HEK293T (cell line): ENCODE measurements around the gene GBP7.
"Not testable (repeated sequence)": the region's sequence is repeated elsewhere in the genome, so short reads cannot be mapped to it uniquely, and the experiment has no call there.

Experiments
- CTCF ChIA-PET: fragments of 350-600 bp; formaldehyde crosslinking; extraction: SDS; loops from one replicate; lab custom pipeline; 2021; ENCODE audit warnings: antibody characterized with exemption, inconsistent platforms; lab: Yijun Ruan, JAX
- POLR2A ChIA-PET: fragments of 350-600 bp; formaldehyde crosslinking; extraction: SDS; loops from one replicate; lab custom pipeline; 2020; ENCODE audit warnings: antibody characterized with exemption, inconsistent platforms; lab: Yijun Ruan, JAX
- DNase-seq: peaks from one replicate; pipeline ENCODE4 v3.0.0; 2012; ENCODE audit warnings: mixed read lengths; ENCODE audit errors: extremely low spot score
- ARNT ChIP-seq: fragments of 450-650 bp; IDR thresholded peaks from 2 replicates; pipeline ENCODE4 v1.6.1; 2017; ENCODE audit warnings: mild to moderate bottlenecking
- BHLHE40 ChIP-seq: fragments of 450-650 bp; IDR thresholded peaks from 2 replicates; pipeline ENCODE4 v1.6.1; 2016; ENCODE audit warnings: mild to moderate bottlenecking, moderate library complexity, borderline replicate concordance
- CTBP1 ChIP-seq: fragments of 450-650 bp; IDR thresholded peaks from 2 replicates; pipeline ENCODE4 v1.6.1; 2016; ENCODE audit warnings: borderline replicate concordance
- ELF4 ChIP-seq: fragments of 450-650 bp; IDR thresholded peaks from 2 replicates; pipeline ENCODE4 v1.6.1; 2017; ENCODE audit warnings: antibody characterized with exemption
- FOXA1 ChIP-seq: fragments of 450-650 bp; IDR thresholded peaks from 2 replicates; pipeline ENCODE4 v1.6.1; 2016; ENCODE audit warnings: mild to moderate bottlenecking
- FOXK2 ChIP-seq: fragments of 450-650 bp; IDR thresholded peaks from 2 replicates; pipeline ENCODE4 v1.6.1; 2016; ENCODE audit warnings: mild to moderate bottlenecking
- FOXM1 ChIP-seq: fragments of 450-650 bp; IDR thresholded peaks from 2 replicates; pipeline ENCODE4 v1.6.1; 2017; ENCODE audit warnings: mild to moderate bottlenecking, borderline replicate concordance
- HDGF ChIP-seq: fragments of 450-650 bp; IDR thresholded peaks from 2 replicates; pipeline ENCODE4 v1.6.1; 2017; ENCODE audit warnings: antibody characterized with exemption, borderline replicate concordance
- L3MBTL2 ChIP-seq: fragments of 450-650 bp; conservative IDR thresholded peaks from 2 replicates; pipeline ENCODE4 v1.6.1; 2016; ENCODE audit warnings: mild to moderate bottlenecking
- LEF1 ChIP-seq: fragments of 450-650 bp; IDR thresholded peaks from 2 replicates; pipeline ENCODE4 v1.6.1; 2017; ENCODE audit warnings: mild to moderate bottlenecking, borderline replicate concordance
- NFRKB ChIP-seq: fragments of 450-650 bp; IDR thresholded peaks from 2 replicates; pipeline ENCODE4 v1.6.1; 2016; ENCODE audit warnings: mild to moderate bottlenecking, moderate library complexity
- SP1 ChIP-seq: fragments of 450-650 bp; IDR thresholded peaks from 2 replicates; pipeline ENCODE4 v1.6.1; 2017
- SUZ12 ChIP-seq: fragments of 450-650 bp; IDR thresholded peaks from 2 replicates; pipeline ENCODE4 v1.6.1; 2016; ENCODE audit warnings: mild to moderate bottlenecking
- TARDBP ChIP-seq: fragments of 450-650 bp; IDR thresholded peaks from 2 replicates; pipeline ENCODE4 v1.6.1; 2016
- ZNF384 ChIP-seq: fragments of 450-650 bp; IDR thresholded peaks from 2 replicates; pipeline ENCODE4 v1.6.1; 2016
- TF ChIP-seq, protein P1 (sequence below): fragments of 450-650 bp; IDR thresholded peaks from 2 replicates; pipeline ENCODE4 v1.6.1; 2016

Gene GBP7

DNA sequence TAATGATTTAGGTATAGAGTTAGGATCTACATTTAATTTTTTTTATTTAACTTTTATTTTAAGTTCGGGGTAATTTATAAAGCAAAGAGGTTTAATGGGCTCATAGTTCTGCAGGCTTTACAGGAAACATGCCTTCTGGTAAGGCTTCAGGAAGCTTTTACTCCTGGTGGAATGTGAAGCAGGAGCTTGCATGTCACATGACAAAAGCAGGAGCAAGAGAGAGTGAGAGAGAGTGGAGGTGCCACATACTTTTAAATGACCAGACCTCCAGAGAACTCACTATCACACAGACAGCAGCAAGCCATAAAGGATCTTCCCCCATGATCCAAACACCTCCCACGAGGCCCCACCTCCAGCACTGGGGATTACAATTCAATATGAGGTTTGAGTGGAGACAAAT, 32.3 kb downstream of the GBP7 start:
- ChIA-PET POLR2A (no interaction called here), CTCF (interaction anchor here (0.7 kb wide), 1 partner anchor 267 kb away, joined by 3 read pairs; no protein-coding TSS in a partner anchor)
- TF ChIP-seq SUZ12, result no peak
- TF ChIP-seq, protein P1, sequence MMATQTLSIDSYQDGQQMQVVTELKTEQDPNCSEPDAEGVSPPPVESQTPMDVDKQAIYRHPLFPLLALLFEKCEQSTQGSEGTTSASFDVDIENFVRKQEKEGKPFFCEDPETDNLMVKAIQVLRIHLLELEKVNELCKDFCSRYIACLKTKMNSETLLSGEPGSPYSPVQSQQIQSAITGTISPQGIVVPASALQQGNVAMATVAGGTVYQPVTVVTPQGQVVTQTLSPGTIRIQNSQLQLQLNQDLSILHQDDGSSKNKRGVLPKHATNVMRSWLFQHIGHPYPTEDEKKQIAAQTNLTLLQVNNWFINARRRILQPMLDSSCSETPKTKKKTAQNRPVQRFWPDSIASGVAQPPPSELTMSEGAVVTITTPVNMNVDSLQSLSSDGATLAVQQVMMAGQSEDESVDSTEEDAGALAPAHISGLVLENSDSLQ, result no peak
- no peak for TF ChIP-seq HDGF
- TF ChIP-seq ZNF384, result no peak
- no peak for TF ChIP-seq FOXA1
- TF ChIP-seq FOXM1, result no peak
- no peak for TF ChIP-seq NFRKB
- no peak for TF ChIP-seq ARNT
- TF ChIP-seq SP1, result no peak
- TF ChIP-seq BHLHE40, result no peak
- no peak for TF ChIP-seq TARDBP
- TF ChIP-seq CTBP1, result no peak
- TF ChIP-seq FOXK2, result no peak
- no peak for TF ChIP-seq LEF1
- TF ChIP-seq L3MBTL2, result no peak
- TF ChIP-seq ELF4, result no peak
- DNase-seq, result no peak

GRCh38 chr1:89142160-89142559, 33.6 kb downstream of the GBP7 start:
- CTCF ChIA-PET, result no interaction called here
- no peak for DNase-seq
- no peak for TF ChIP-seq FOXA1
- TF ChIP-seq NFRKB, result no peak
- no peak for TF ChIP-seq ZNF384
- TF ChIP-seq TARDBP, result no peak
- TF ChIP-seq CTBP1, result no peak
- TF ChIP-seq, protein P1, result no peak
- no peak for TF ChIP-seq ELF4
- no peak for TF ChIP-seq SP1
- no peak for TF ChIP-seq HDGF
- no peak for TF ChIP-seq SUZ12
- no peak for TF ChIP-seq FOXK2
- no peak for TF ChIP-seq BHLHE40
- TF ChIP-seq L3MBTL2, result no peak
- POLR2A ChIA-PET, result no interaction called here

DNA sequence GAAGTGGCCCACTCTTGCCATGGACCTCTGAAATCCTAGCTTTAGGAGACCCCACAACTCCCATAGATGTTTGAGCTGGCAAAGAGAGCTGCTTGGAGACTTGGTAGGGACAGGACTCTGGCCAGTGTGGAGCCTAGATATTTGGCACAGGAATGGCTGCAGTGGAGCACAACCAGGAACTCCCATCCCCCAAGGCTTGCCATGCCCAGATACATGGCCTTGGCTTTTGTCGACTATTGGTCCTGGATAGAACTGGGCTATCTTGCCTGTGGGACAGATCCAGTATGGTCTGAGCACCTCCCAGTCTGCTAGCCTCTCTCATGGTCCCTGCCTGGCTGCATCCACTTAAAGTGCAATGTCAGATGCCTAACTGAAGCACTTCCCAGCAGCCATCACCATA, 42.1 kb downstream of the GBP7 start:
- DNase-seq, result no peak
- ChIA-PET POLR2A (no interaction called here), CTCF (no interaction called here)
- TF ChIP-seq LEF1, result no peak
- no peak for TF ChIP-seq CTBP1
- no peak for TF ChIP-seq BHLHE40
- TF ChIP-seq, protein P1, result no peak
- no peak for TF ChIP-seq FOXK2
- no peak for TF ChIP-seq ARNT
- TF ChIP-seq SUZ12, result no peak
- TF ChIP-seq ELF4, result no peak
- no peak for TF ChIP-seq FOXM1
- no peak for TF ChIP-seq ZNF384
- TF ChIP-seq TARDBP, result no peak
- TF ChIP-seq NFRKB, result no peak
- TF ChIP-seq FOXA1, result no peak
- TF ChIP-seq L3MBTL2, result no peak
- TF ChIP-seq HDGF, result no peak
- no peak for TF ChIP-seq SP1

- TF ChIP-seq ELF4 (no peak), SUZ12 (no peak), BHLHE40 (no peak), L3MBTL2 (no peak), FOXM1 (no peak), NFRKB (no peak), ZNF384 (no peak), CTBP1 (no peak), FOXK2 (no peak), HDGF (no peak), TARDBP (no peak), SP1 (no peak), LEF1 (no peak), ARNT (no peak), FOXA1 (no peak)
- TF ChIP-seq, protein P1, result no peak
- CTCF ChIA-PET, result no interaction called here
- POLR2A ChIA-PET, result no interaction called here
- DNase-seq, result no peak
Observed at GRCh38 chr1:89130716-89131115, 45.1 kb downstream of the GBP7 start.

DNA sequence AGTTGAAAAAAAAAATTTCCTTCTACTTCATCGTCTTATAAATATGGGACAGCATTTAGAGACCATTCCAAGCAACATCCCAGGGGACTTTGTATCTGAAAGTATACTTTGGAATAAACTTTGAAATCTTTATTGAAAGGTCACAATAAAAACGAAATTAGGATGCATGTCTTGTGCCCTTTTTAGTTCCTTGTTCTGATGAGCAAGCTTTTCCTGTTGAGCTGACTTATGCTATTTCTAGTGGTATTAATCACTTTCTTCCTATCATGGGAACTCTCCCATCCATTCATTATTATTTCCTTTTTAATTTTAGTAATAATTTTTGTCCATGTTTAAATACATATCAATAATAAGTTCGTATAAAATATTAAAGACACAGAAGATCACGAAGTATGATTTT, 45.9 kb downstream of the GBP7 start:
- ChIA-PET CTCF (no interaction called here), POLR2A (no interaction called here)
- TF ChIP-seq CTBP1 (no peak), LEF1 (no peak), SUZ12 (no peak), NFRKB (no peak), L3MBTL2 (no peak)
- no peak for DNase-seq

DNA sequence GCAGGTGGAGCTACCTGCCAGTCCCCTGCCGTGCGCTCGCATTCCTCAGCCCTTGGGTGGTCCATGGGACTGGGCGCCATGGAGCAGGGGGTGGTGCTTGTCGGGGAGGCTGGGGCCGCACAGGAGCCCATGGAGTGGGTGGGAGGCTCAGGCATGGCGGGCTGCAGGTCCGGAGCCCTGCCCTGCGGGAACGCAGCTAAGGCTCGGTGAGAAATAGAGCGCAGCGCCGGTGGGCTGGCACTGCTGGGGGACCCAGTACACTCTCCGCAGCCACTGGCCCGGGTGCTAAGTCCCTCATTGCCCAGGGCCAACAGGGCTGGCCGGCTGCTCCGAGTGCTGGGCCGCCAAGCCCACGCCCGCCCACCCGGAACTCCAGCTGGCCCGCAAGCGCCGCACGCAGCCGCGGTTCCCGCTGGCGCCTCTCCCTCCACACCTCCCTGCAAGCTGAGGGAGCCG, 47.8 kb downstream of the GBP7 start:
- CTCF ChIA-PET, DNase-seq, POLR2A ChIA-PET: not testable (repeated sequence)

GRCh38 chr1:89126602-89127565, 48.9 kb downstream of the GBP7 start:
- POLR2A ChIA-PET, result interaction anchor here (0.6 kb wide), 1 partner anchor 1115 kb away, joined by 3 read pairs; no protein-coding TSS in a partner anchor
- DNase-seq, CTCF ChIA-PET: not testable (repeated sequence)
